Measurements from ENCODE around the gene TMEM256. TPM values are rescaled to one million over a fixed set of nuclear protein-coding genes. Genes with fewer than 3 reads are reported as not detected.

TMEM256 gene
- total RNA-seq, 4 donors from 2014 or later = 88.3 to 121 (median 103) TPM

DNA sequence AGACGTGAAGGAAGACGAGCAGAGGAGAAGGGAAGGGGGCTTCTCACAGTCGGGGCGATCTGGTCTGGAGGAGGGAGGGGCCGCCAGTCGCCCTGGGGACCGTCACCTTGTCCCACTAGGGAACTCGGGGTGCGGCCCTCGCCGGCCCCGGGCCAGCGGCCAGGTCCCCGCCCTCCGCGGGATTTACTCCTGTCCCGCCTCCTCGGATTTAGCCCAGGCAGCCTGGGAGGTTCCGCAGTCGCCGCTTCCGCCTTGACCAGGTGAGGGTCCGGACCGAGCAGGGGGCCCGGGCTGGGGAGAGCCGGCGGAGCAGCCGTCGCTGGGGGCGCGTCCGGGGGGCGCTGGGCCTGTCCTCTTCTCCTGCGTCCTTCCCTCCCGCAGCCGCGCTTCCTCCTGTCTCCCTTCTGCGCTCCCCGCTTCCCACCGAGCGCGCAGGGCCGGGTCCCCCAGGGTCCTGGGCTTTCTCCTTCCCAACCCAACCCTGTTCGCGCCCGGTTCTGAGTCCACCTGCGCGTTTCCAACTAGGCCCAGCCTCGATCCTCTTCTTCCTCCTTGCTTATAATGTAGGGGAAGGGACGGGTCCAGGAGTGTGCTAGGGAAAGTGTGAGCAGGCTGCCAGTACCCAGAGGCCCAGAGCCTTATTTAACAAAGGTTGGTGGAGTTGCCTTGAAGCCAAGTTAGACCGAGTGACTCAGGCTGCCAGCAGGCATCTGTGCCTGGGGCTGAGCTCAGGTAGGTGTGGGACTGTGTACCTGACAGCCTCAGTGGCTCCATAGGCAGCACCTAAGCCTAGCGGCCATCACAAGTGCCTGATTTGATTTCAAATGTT lies 22.8 kb downstream of the TMEM256 start, which contains the start of gene TNK1:
TSS of gene TNK1 (plus strand) at position 235 of the 829 bp plus-strand sequence. CDS start 1,838 bp downstream, outside the sequence.
- H3K36me3 ChIP-seq = peaks cover 0 to under 1% (median 0%) of the 10 kb centered on the region in 3 donors
- H3K4me1 ChIP-seq = peaks cover 0 to 40% (median 13%) of the 10 kb centered on the region in 4 donors
- H3K4me3 ChIP-seq = peak within 1 kb of the TSS; percentile 20 to 61 (median 40)
- H3K27me3 ChIP-seq = peaks cover 0 to 47% of the 10 kb centered on the region in 2 donors
- WGBS, 2 donors = 5 to 6% methylated on average over 36 to 46 of the region's 52 CpGs
- DNase-seq (ENCODE audit: low spot score in 2 of 2) = no peak
- peak within 1 kb of the TSS in 3 of 4 donors; percentile 45 to 79 (median 78) for H3K27ac ChIP-seq
- TF ChIP-seq, protein P1, sequence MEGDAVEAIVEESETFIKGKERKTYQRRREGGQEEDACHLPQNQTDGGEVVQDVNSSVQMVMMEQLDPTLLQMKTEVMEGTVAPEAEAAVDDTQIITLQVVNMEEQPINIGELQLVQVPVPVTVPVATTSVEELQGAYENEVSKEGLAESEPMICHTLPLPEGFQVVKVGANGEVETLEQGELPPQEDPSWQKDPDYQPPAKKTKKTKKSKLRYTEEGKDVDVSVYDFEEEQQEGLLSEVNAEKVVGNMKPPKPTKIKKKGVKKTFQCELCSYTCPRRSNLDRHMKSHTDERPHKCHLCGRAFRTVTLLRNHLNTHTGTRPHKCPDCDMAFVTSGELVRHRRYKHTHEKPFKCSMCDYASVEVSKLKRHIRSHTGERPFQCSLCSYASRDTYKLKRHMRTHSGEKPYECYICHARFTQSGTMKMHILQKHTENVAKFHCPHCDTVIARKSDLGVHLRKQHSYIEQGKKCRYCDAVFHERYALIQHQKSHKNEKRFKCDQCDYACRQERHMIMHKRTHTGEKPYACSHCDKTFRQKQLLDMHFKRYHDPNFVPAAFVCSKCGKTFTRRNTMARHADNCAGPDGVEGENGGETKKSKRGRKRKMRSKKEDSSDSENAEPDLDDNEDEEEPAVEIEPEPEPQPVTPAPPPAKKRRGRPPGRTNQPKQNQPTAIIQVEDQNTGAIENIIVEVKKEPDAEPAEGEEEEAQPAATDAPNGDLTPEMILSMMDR (IDR thresholded peaks at IDR 0.05) = no peak
- peak in 1 of 2 donors; percentile 50 for TF ChIP-seq EP300 (IDR thresholded peaks at IDR 0.05)
- no peaks in the 10 kb centered on the region for H3K9me3 ChIP-seq

- Histone ChIP-seq H3K27me3 (peaks cover 0 to 54% of the 10 kb centered on the region in 2 donors), H3K4me1 (peaks cover 0 to 40% (median 13%) of the 10 kb centered on the region in 4 donors), H3K36me3 (no peaks in the 10 kb centered on the region), H3K27ac (peak overlapping the region in 3 of 4 donors; percentile 45 to 79 (median 78)), H3K4me3 (peak overlapping the region in 3 of 4 donors; percentile 20 to 61 (median 58)), H3K9me3 (no peaks in the 10 kb centered on the region)
- 30 to 38% methylated on average over 5 to 7 of the region's 7 CpGs for WGBS, 2 donors
- TF ChIP-seq, protein P1 (IDR thresholded peaks at IDR 0.05) = no peak
- TF ChIP-seq EP300 (IDR thresholded peaks at IDR 0.05) (no peak), POLR2A (IDR thresholded peaks at IDR 0.05) (no peak)
- DNase-seq (ENCODE audit: low spot score in 2 of 2) = peak in 1 of 2 donors; percentile 26
Measured at GRCh38 chr17:7380321-7380720, 23.6 kb downstream of the TMEM256 start.

DNA sequence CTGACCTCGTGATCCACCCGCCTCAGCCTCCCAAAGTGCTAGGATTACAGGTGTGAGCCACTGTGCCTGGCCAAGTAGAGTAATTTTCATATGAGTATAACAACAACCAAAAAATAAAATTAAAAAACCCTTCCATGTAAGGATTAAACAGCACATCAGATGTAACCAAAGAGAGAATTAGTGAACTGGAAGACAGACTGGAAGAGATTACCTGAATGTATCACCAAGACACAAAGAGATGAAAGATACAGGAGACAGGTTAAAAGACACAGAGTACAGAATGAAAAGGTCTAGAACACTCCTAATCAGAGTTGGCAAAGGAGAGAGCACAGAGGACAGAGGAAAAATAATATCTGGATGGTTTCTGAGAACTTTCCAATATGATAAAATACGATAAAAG lies 24.8 kb downstream of the TMEM256 start:
- H3K9me3 ChIP-seq = no peaks in the 10 kb centered on the region
- H3K36me3 ChIP-seq = no peaks in the 10 kb centered on the region
- H3K27ac ChIP-seq = no peak overlapping the region
- peaks cover 0 to 35% (median 10%) of the 10 kb centered on the region in 4 donors for H3K4me1 ChIP-seq
- DNase-seq (ENCODE audit: low spot score in 2 of 2) = no peak
- WGBS, 2 donors = 97 to 98% methylated on average over 3 of the region's 3 CpGs
- H3K27me3 ChIP-seq = peaks cover 0 to 55% of the 10 kb centered on the region in 2 donors
- no peak for TF ChIP-seq POLR2A (IDR thresholded peaks at IDR 0.05)
- H3K4me3 ChIP-seq = no peak overlapping the region

DNA sequence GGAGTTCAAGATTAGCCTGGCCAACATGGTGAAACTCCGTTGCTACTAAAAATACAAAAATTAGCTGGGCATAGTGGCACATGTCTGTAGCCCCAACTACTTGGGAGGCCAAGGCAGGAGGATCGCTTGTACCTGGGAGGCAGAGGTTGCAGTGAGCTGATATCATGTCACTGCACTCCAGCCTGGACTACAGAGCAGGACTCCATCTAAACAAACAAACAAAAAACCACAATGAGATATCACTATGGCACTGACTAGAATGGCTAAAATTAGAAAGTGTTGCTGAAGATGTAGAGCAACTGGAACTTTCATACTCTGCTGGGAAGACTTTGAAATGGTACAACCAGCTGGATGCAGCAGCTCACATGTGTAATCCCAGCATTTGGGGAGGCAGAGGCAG lies 29.5 kb downstream of the TMEM256 start:
- H3K36me3 ChIP-seq = no peaks in the 10 kb centered on the region
- no peaks in the 10 kb centered on the region for H3K4me1 ChIP-seq
- TF ChIP-seq POLR2A (IDR thresholded peaks at IDR 0.05) = no peak
- no peak for TF ChIP-seq EP300 (IDR thresholded peaks at IDR 0.05)
- TF ChIP-seq, protein P1 (IDR thresholded peaks at IDR 0.05) = no peak
- H3K27ac ChIP-seq = no peak overlapping the region
- H3K9me3 ChIP-seq = no peaks in the 10 kb centered on the region
- 89 to 91% methylated on average over 2 of the region's 2 CpGs for WGBS, 2 donors
- no peak for DNase-seq (ENCODE audit: low spot score in 2 of 2)
- H3K27me3 ChIP-seq = peaks cover 0 to 15% of the 10 kb centered on the region in 2 donors
- H3K4me3 ChIP-seq = no peak overlapping the region

DNA sequence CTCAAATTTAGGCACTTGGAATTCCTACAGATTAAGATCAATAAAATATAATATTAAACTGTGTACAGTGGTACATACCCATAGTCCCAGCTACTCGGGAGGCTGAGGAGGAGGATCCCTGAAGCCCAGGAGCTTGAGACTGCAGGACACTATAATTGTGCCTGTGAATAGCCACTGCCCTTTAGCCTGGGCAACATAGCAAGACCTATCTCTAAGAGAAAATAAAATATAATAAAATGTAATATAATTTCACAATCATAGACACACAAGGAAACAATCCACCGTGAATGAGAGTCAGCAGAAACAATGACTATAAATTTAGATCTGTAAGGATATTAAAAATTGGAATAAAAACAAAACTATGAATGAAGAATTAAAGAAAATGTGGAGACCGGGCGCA lies 33.0 kb downstream of the TMEM256 start:
- Histone ChIP-seq H3K4me3 (no peak overlapping the region), H3K4me1 (no peaks in the 10 kb centered on the region), H3K27ac (no peak overlapping the region), H3K9me3 (no peaks in the 10 kb centered on the region), H3K36me3 (no peaks in the 10 kb centered on the region), H3K27me3 (peaks cover 0 to 6% of the 10 kb centered on the region in 2 donors)
- WGBS, 2 donors = 86% methylated on average over 4 of the region's 4 CpGs
- no peak for DNase-seq (ENCODE audit: low spot score in 2 of 2)
- TF ChIP-seq EP300 (IDR thresholded peaks at IDR 0.05) = no peak
- TF ChIP-seq, protein P1 (IDR thresholded peaks at IDR 0.05) = no peak
- TF ChIP-seq POLR2A (IDR thresholded peaks at IDR 0.05) = no peak

Measured in tibial nerve (tissue), 4 donors.